Mesenchymal stem cell (in vitro differentiated cells and primary cell): ENCODE results near the gene TNKS1BP1.

Experiments used
- DNase-seq: peaks from one replicate; pipeline ENCODE4 v3.0.0-alpha.2; 2013
- H2AFZ ChIP-seq: one replicate; pipeline ENCODE4 v1.6.1; 2013; ENCODE audit warnings: low read depth, mild to moderate bottlenecking, control low read depth, inconsistent platforms, low read length, moderate library complexity
- H2AK5ac ChIP-seq: 2 replicates; pipeline ENCODE4 v1.6.1; 2013; ENCODE audit warnings: low read length, moderate library complexity, mild to moderate bottlenecking, inconsistent platforms; ENCODE audit not compliant: severe bottlenecking
- H2BK120ac ChIP-seq: one replicate; pipeline ENCODE4 v1.6.1; 2013; ENCODE audit warnings: low read depth, mild to moderate bottlenecking, inconsistent platforms, low read length, moderate library complexity
- H2BK12ac ChIP-seq, 2 experiments: one replicate each; pipeline ENCODE4 v1.6.1; 2013; ENCODE audit warnings: inconsistent platforms in 2 of 2, low read length in 2 of 2, mild to moderate bottlenecking in 2 of 2, moderate library complexity in 2 of 2, control low read depth in 1 of 2
- H2BK15ac ChIP-seq: one replicate; pipeline ENCODE4 v1.6.1; 2013; ENCODE audit warnings: mild to moderate bottlenecking, low read depth, inconsistent platforms; ENCODE audit not compliant: poor library complexity, severe bottlenecking
- H2BK5ac ChIP-seq: 2 replicates; pipeline ENCODE4 v1.6.1; 2013; ENCODE audit warnings: low read depth, mild to moderate bottlenecking, low read length, control low read depth, inconsistent platforms; ENCODE audit not compliant: poor library complexity, severe bottlenecking
- H3K14ac ChIP-seq, 2 experiments: one replicate each; pipeline ENCODE4 v1.6.1; 2013; ENCODE audit warnings: inconsistent platforms in 2 of 2, low read length in 2 of 2, control low read depth in 1 of 2, mild to moderate bottlenecking in 1 of 2, moderate library complexity in 1 of 2
- H3K18ac ChIP-seq, 2 experiments: one replicate each; pipeline ENCODE4 v1.6.1; 2013; ENCODE audit warnings: inconsistent platforms in 2 of 2, low read length in 2 of 2, control low read depth in 1 of 2, low read depth in 1 of 2, mild to moderate bottlenecking in 1 of 2
- H3K23ac ChIP-seq, 2 experiments: one replicate each; pipeline ENCODE4 v1.6.1; 2013; ENCODE audit warnings: inconsistent platforms in 2 of 2, low read length in 2 of 2, mild to moderate bottlenecking in 2 of 2, moderate library complexity in 2 of 2, control low read depth in 1 of 2
- H3K27ac ChIP-seq: 2 replicates; pipeline ENCODE4 v1.5.1; 2013; ENCODE audit warnings: mild to moderate bottlenecking, moderate library complexity, low read length, control low read depth, inconsistent platforms; ENCODE audit not compliant: poor library complexity, severe bottlenecking
- H3K27me3 ChIP-seq, 2 experiments: 2 replicates each; pipeline versions ENCODE4 v1.6.1 to v1.7.0; 2013; ENCODE audit warnings: low read length in 2 of 2, mild to moderate bottlenecking in 2 of 2, moderate library complexity in 2 of 2, control low read depth in 1 of 2, inconsistent platforms in 1 of 2; ENCODE audit not compliant: control insufficient read depth in 1 of 2, insufficient read depth in 1 of 2
- H3K36me3 ChIP-seq, 2 experiments: 2 replicates each; pipeline versions ENCODE4 v1.6.1 to v1.7.0; 2013; ENCODE audit warnings: low read length in 2 of 2, control low read depth in 1 of 2, inconsistent platforms in 1 of 2, low read depth in 1 of 2, mild to moderate bottlenecking in 1 of 2; ENCODE audit not compliant: insufficient read depth in 2 of 2, control insufficient read depth in 1 of 2
- H3K4ac ChIP-seq, 2 experiments: one replicate each; pipeline ENCODE4 v1.6.1; 2013; ENCODE audit warnings: inconsistent platforms in 2 of 2, low read length in 2 of 2, mild to moderate bottlenecking in 2 of 2, moderate library complexity in 2 of 2, control low read depth in 1 of 2, low read depth in 1 of 2
- H3K4me1 ChIP-seq: 2 replicates; pipeline ENCODE4 v1.6.1; 2013; ENCODE audit warnings: low read depth, low read length, control low read depth; ENCODE audit not compliant: control insufficient read depth, insufficient read depth
- H3K4me2 ChIP-seq: 2 replicates; pipeline ENCODE4 v1.6.1; 2013; ENCODE audit warnings: low read length, mild to moderate bottlenecking, inconsistent platforms; ENCODE audit not compliant: poor library complexity, severe bottlenecking
- H3K4me3 ChIP-seq, 2 experiments: 2 replicates each; pipeline versions ENCODE4 v1.5.1 to v1.7.0; 2013; ENCODE audit warnings: low read length in 2 of 2, mild to moderate bottlenecking in 2 of 2, control low read depth in 1 of 2, low read depth in 1 of 2; ENCODE audit not compliant: insufficient read depth in 1 of 2
- H3K79me1 ChIP-seq: replicated peaks from 2 replicates; pipeline ENCODE4 v1.6.1; 2013; ENCODE audit warnings: mild to moderate bottlenecking, control low read depth, low read length, inconsistent platforms; ENCODE audit not compliant: poor library complexity, severe bottlenecking
- H3K9ac ChIP-seq: 2 replicates; pipeline ENCODE4 v1.7.0; 2013; ENCODE audit warnings: mild to moderate bottlenecking, low read length, moderate library complexity
- H3K9me3 ChIP-seq: 2 replicates; pipeline ENCODE4 v1.7.0; 2013; ENCODE audit warnings: mild to moderate bottlenecking, low read length; ENCODE audit not compliant: control insufficient read depth
- H4K8ac ChIP-seq: one replicate; pipeline ENCODE4 v1.6.1; 2013; ENCODE audit warnings: inconsistent platforms, mild to moderate bottlenecking, low read length, moderate library complexity
- H4K91ac ChIP-seq: one replicate; pipeline ENCODE4 v1.6.1; 2013; ENCODE audit warnings: mild to moderate bottlenecking, low read length, inconsistent platforms
- WGBS: methylation state at CpG from one replicate; pipeline ENCODE4 v1.1.7; 2013; ENCODE audit warnings: mixed read lengths; 5-methylcytosine and 5-hydroxymethylcytosine counted together

The TNKS1BP1 gene

DNA sequence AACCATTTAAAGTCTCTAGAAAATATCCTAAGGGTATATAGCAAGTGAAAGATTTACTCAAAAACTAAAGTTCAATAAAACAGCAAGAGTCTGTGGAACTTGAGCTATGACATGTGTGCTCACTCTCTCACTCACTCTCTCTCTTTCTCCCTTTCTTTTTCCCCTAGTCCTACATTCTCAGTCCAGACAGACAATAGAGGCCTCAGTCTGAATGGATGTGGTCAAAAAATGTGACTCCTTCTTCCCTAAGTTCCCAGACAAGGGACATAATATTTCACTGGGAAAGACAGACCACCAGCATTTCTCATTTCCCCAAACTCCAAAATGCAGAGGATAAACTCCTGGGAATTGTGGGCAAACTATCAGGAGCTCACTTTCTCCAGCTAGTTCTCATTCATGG, 70.1 kb downstream of the TNKS1BP1 start:
- Histone ChIP-seq H4K91ac (no peak overlapping the region), H3K9ac (no peak overlapping the region), H3K9me3 (peaks cover 4% of the 10 kb centered on the region), H3K36me3 (no peaks in the 10 kb centered on the region), H4K8ac (no peak overlapping the region), H3K4me2 (no peak overlapping the region), H3K23ac (no peak overlapping the region), H3K4ac (no peak overlapping the region), H3K4me1 (no peaks in the 10 kb centered on the region), H3K79me1 (no peaks in the 10 kb centered on the region), H2AK5ac (no peak overlapping the region), H3K27me3 (peaks cover 0 to 28% of the 10 kb centered on the region in 2 experiments), H2BK15ac (no peak overlapping the region), H2BK120ac (no peak overlapping the region), H2BK12ac (no peak overlapping the region), H2AFZ (no peak overlapping the region), H3K14ac (no peak overlapping the region), H2BK5ac (no peak overlapping the region), H3K27ac (no peak overlapping the region), H3K4me3 (no peak overlapping the region), H3K18ac (no peak overlapping the region)
- DNase-seq = no peak

DNA sequence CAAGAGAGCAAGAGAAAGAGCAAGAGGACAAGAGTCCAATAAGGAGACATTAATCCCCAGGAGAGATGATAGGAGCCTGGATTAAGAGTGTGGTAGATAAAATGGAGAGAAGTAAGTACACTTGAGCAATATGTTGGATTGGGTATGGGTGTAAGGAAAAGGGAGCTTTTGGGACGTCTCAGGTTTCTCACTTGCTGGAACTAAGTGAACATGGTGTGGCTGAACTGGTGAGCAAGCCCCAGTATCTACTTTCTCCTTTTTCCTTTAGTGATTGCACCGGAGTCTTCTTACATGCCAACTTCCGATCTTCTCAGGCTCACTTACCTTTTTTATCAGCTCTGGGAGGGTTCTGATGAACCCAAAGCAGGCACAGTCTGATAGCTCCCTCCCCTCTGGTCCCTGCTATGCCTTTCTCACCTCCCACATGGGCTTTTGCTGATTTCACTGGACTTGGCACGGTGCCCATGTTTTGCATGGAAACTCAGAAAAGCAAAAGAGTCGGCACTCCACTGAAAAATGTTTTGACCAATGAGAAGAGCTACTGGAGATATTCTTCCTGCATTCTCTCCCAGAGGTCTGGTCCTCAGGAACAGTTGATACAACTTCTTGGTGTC, 73.2 kb downstream of the TNKS1BP1 start:
- no peak for DNase-seq
- Histone ChIP-seq H4K91ac (no peak overlapping the region), H3K14ac (no peak overlapping the region), H2BK12ac (no peak overlapping the region), H2BK5ac (no peak overlapping the region), H3K4ac (no peak overlapping the region), H3K36me3 (no peaks in the 10 kb centered on the region), H3K79me1 (no peaks in the 10 kb centered on the region), H3K4me3 (no peak overlapping the region), H3K27me3 (peaks cover 0 to 28% of the 10 kb centered on the region in 2 experiments), H3K18ac (no peak overlapping the region), H3K4me2 (no peak overlapping the region), H3K9ac (no peak overlapping the region), H3K23ac (no peak overlapping the region), H3K27ac (no peak overlapping the region), H2AFZ (no peak overlapping the region), H4K8ac (no peak overlapping the region), H3K9me3 (no peaks in the 10 kb centered on the region), H2BK120ac (no peak overlapping the region), H2AK5ac (no peak overlapping the region), H2BK15ac (no peak overlapping the region), H3K4me1 (no peaks in the 10 kb centered on the region)
- 59% methylated on average over 4 of the region's 5 CpGs for WGBS

DNA sequence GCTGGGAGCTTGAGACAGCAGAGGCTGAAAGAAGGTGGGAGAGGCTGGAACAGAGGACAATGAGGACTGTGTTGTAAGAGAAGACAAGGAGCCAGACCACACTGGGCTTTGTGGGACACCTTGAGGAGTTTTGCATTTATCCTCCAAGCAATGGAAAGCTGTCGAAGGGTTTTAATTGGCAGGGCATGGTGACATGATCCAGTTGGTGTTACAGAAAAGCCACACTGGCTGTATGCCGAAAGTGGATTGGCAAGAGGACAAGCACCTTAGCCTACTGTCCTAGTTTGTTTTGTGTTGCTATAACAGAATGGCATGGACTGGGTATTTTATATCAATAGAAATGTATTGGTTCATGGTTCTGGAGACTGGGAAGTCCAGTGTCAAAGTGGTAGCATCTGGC, 73.7 kb downstream of the TNKS1BP1 start:
- no peak overlapping the region for H3K18ac ChIP-seq
- 91% methylated on average over 2 of the region's 2 CpGs for WGBS
- H3K4me1 ChIP-seq = no peaks in the 10 kb centered on the region
- H4K8ac ChIP-seq = no peak overlapping the region
- H2AK5ac ChIP-seq = no peak overlapping the region
- H2BK15ac ChIP-seq = no peak overlapping the region
- no peak overlapping the region for H3K9ac ChIP-seq
- H3K4me2 ChIP-seq = no peak overlapping the region
- H3K27me3 ChIP-seq = peaks cover 1 to 28% of the 10 kb centered on the region in 2 experiments
- no peaks in the 10 kb centered on the region for H3K9me3 ChIP-seq
- no peak overlapping the region for H3K14ac ChIP-seq
- no peak overlapping the region for H4K91ac ChIP-seq
- H3K23ac ChIP-seq = no peak overlapping the region
- no peak overlapping the region for H2BK120ac ChIP-seq
- no peaks in the 10 kb centered on the region for H3K79me1 ChIP-seq
- H3K36me3 ChIP-seq = no peaks in the 10 kb centered on the region
- DNase-seq = no peak
- no peak overlapping the region for H2AFZ ChIP-seq
- H2BK12ac ChIP-seq = no peak overlapping the region
- no peak overlapping the region for H3K4ac ChIP-seq
- no peak overlapping the region for H3K27ac ChIP-seq
- H3K4me3 ChIP-seq = no peak overlapping the region
- H2BK5ac ChIP-seq = no peak overlapping the region
